B cell (primary cell): ENCODE data around the gene PACSIN2. TPM values are rescaled to one million over a fixed set of nuclear protein-coding genes. Genes with fewer than 3 reads are reported as not detected.

ENCODE experiments used
- ATAC-seq: fragments of 200-7000 bp; cut with Tn5 transposase; one replicate; pipeline ENCODE4 v1.10.0; 2021; ENCODE audit warnings: low read depth, mild to moderate bottlenecking, moderate number of reproducible peaks, moderate library complexity
- CTCF ChIA-PET: fragments of 350-600 bp; sonication (Branson Sonifier 250); formaldehyde crosslinking; loops from one replicate; lab custom pipeline; 2021; ENCODE audit warnings: antibody characterized with exemption, inconsistent platforms; lab: Charles Lee
- POLR2A ChIA-PET: fragments of 350-600 bp; sonication (Branson Sonifier 250); formaldehyde crosslinking; loops from one replicate; lab custom pipeline; 2021; ENCODE audit warnings: antibody characterized with exemption; lab: Charles Lee
- DNase-seq: peaks from one replicate; pipeline ENCODE4 v3.0.0; 2013
- H2AFZ ChIP-seq: 2 replicates; pipeline ENCODE4 v1.6.1; 2012; ENCODE audit warnings: mild to moderate bottlenecking, low read depth, low read length; ENCODE audit not compliant: insufficient read depth, poor library complexity, severe bottlenecking
- H3K27ac ChIP-seq, 2 donors: 1 replicate in 1 of 2; 2 replicates in 1 of 2; pipeline ENCODE4 v1.5.1; 2012 to 2013; ENCODE audit warnings: low read length in 2 of 2, mild to moderate bottlenecking in 2 of 2, moderate library complexity in 1 of 2
- H3K27me3 ChIP-seq, 4 experiments: fragments of 200-600 bp in 1 of 4; sonication (generic) in 1 of 4; replicated peaks in 1 of 4; 1 replicate in 2 of 4; 2 replicates in 2 of 4; pipeline versions ENCODE4 v1.6.1 to v1.7.0; 2013 to 2016; ENCODE audit warnings: low read length in 3 of 4, mild to moderate bottlenecking in 2 of 4, mixed read lengths in 1 of 4, moderate library complexity in 1 of 4; ENCODE audit not compliant: insufficient read depth in 4 of 4, control insufficient read depth in 3 of 4; ENCODE audit errors: control extremely low read depth in 1 of 4
- H3K36me3 ChIP-seq, 2 experiments: replicated peaks in 1 of 2; 1 replicate in 1 of 2; 2 replicates in 1 of 2; pipeline versions ENCODE4 v1.6.1 to v1.7.1; 2013; ENCODE audit warnings: low read length in 1 of 2; ENCODE audit not compliant: insufficient read depth in 2 of 2, control insufficient read depth in 1 of 2; ENCODE audit errors: control extremely low read depth in 1 of 2, extremely low read depth in 1 of 2
- H3K4me1 ChIP-seq, 2 donors: fragments of 200-600 bp in 1 of 2; sonication (generic) in 1 of 2; 1 replicate in 1 of 2; 2 replicates in 1 of 2; pipeline versions ENCODE4 v1.5.1 to v1.6.1; 2013 to 2017; ENCODE audit warnings: low read length in 2 of 2; ENCODE audit not compliant: control insufficient read depth in 2 of 2, insufficient read depth in 2 of 2
- H3K4me2 ChIP-seq: replicated peaks from 2 replicates; pipeline ENCODE3; 2012; ENCODE audit warnings: mild to moderate bottlenecking, low read depth, low read length; ENCODE audit not compliant: poor library complexity, severe bottlenecking
- H3K4me3 ChIP-seq, 5 experiments: fragments of 200-600 bp in 1 of 5; sonication (generic) in 1 of 5; 1 replicate in 3 of 5; 2 replicates in 2 of 5; pipeline versions ENCODE4 v1.5.1 to v1.7.0; 2011 to 2016; ENCODE audit warnings: low read length in 4 of 5, mild to moderate bottlenecking in 4 of 5, low read depth in 2 of 5, control low read depth in 1 of 5, moderate library complexity in 1 of 5; ENCODE audit not compliant: insufficient read depth in 1 of 5; ENCODE audit errors: control extremely low read depth in 1 of 5, extremely low read depth in 1 of 5
- H3K79me2 ChIP-seq: fragments of 200-600 bp; sonication (generic); one replicate; pipeline ENCODE4 v1.6.0; 2016; ENCODE audit warnings: low read length; ENCODE audit not compliant: control insufficient read depth, insufficient read depth
- H3K9ac ChIP-seq: fragments of 200-600 bp; sonication (generic); 2 replicates; pipeline ENCODE4 v1.6.1; 2017; ENCODE audit warnings: mild to moderate bottlenecking, low read length, moderate library complexity
- H3K9me3 ChIP-seq, 3 donors: one replicate each; pipeline versions ENCODE4 v1.6.1 to v1.7.1; 2013; ENCODE audit warnings: low read length in 2 of 3; ENCODE audit not compliant: control insufficient read depth in 2 of 3, insufficient read depth in 1 of 3; ENCODE audit errors: control extremely low read depth in 1 of 3
- H4K20me1 ChIP-seq: 2 replicates; pipeline ENCODE4 v1.6.0; 2012; ENCODE audit warnings: mild to moderate bottlenecking, low read length; ENCODE audit not compliant: insufficient read depth, control insufficient read depth, poor library complexity, severe bottlenecking
- H3K27ac Mint-ChIP-seq: one replicate; pipeline ENCODE4 v1.8.0; 2021; ENCODE audit warnings: mixed read lengths
- H3K27me3 Mint-ChIP-seq: one replicate; pipeline ENCODE4 v1.8.0; 2021; ENCODE audit warnings: mixed read lengths
- H3K4me1 Mint-ChIP-seq: one replicate; pipeline ENCODE4 v1.8.0; 2021; ENCODE audit warnings: mixed read lengths
- H3K4me3 Mint-ChIP-seq: one replicate; pipeline ENCODE4 v1.8.0; 2021; ENCODE audit warnings: mixed read lengths
- H3K9me3 Mint-ChIP-seq: one replicate; pipeline ENCODE4 v1.8.0; 2022; ENCODE audit warnings: mixed read lengths; ENCODE audit not compliant: insufficient read depth
- CTCF ChIP-seq: fragments of 200-600 bp; IDR thresholded peaks from one replicate; pipeline ENCODE4 v1.8.0; 2022; ENCODE audit warnings: antibody characterized with exemption, mild to moderate bottlenecking
- EZH2 ChIP-seq: IDR thresholded peaks from 2 replicates; pipeline ENCODE4 v1.6.1; 2012; ENCODE audit warnings: borderline replicate concordance, low read depth, mild to moderate bottlenecking, moderate library complexity, low read length; ENCODE audit not compliant: insufficient read depth, poor library complexity, severe bottlenecking
- WGBS: methylation state at CpG from one replicate; pipeline ENCODE4 v1.1.5; 2013; ENCODE audit warnings: missing lambda C conversion rate; ENCODE audit not compliant: insufficient coverage; 5-methylcytosine and 5-hydroxymethylcytosine counted together
- intact Hi-C: fragments of 100-400 bp; cut with micrococcal nuclease; formaldehyde crosslinking; loops from one replicate; pipeline ENCODE4 v1.10.0; 2022
- polyA plus RNA-seq: library from polyadenylated mRNA; depleted of rRNA; stranded (reverse); fragments of >200 nt; gene quantifications from 2 replicates; pipeline ENCODE4 v1.2.3, GENCODE V29; 2012
- total RNA-seq, 2 donors: library from RNA; stranded (reverse); fragments of 120-200 nt in 1 of 2; gene quantifications; 1 replicate in 1 of 2; 2 replicates in 1 of 2; pipeline versions ENCODE4 v1.2.3 to v1.2.4, GENCODE V29; 2013 to 2022

The PACSIN2 gene
- total and polyA plus RNA-seq, 2 donors (not counting 1 experiment from before 2014, with no cell fraction given): 26.9 to 59.3 TPM

- Mint-ChIP-seq H3K4me1 (peaks cover 24% of the 10 kb centered on the region), H3K4me3 (no peak overlapping the region), H3K27ac (no peak overlapping the region), H3K9me3 (no peaks in the 10 kb centered on the region), H3K27me3 (no peaks in the 10 kb centered on the region)
- Histone ChIP-seq H3K27ac (no peak overlapping the region), H3K79me2 (peaks cover 6% of the 10 kb centered on the region), H3K9me3 (no peaks in the 10 kb centered on the region), H4K20me1 (no peaks in the 10 kb centered on the region), H3K4me2 (no peak overlapping the region), H3K27me3 (no peaks in the 10 kb centered on the region), H3K4me1 (peaks cover 9 to 20% of the 10 kb centered on the region in 2 donors), H3K4me3 (no peak overlapping the region), H3K9ac (no peak overlapping the region), H2AFZ (no peak overlapping the region), H3K36me3 (peaks cover 1 to 88% of the 10 kb centered on the region in 2 experiments)
- no peak for ATAC-seq
- ChIA-PET CTCF (interaction anchor here (3.7 kb wide), 1 partner anchor 16 kb away, joined by 16 read pairs; no protein-coding TSS in a partner anchor), POLR2A (no interaction called here)
- no peak for DNase-seq
- 96% methylated on average over 9 of the region's 9 CpGs for WGBS
- TF ChIP-seq CTCF (no peak), EZH2 (no peak)
- intact Hi-C loops: no loop called here
Observed at GRCh38 chr22:42883970-42884369, 131.0 kb downstream of the PACSIN2 start.

GRCh38 chr22:42883121-42883520, 131.8 kb downstream of the PACSIN2 start:
- POLR2A ChIA-PET: no interaction called here
- Histone ChIP-seq H3K36me3 (peaks cover 1 to 87% of the 10 kb centered on the region in 2 experiments), H3K9ac (no peak overlapping the region), H4K20me1 (no peaks in the 10 kb centered on the region), H3K27me3 (no peaks in the 10 kb centered on the region), H3K9me3 (no peaks in the 10 kb centered on the region), H3K79me2 (peaks cover 2% of the 10 kb centered on the region), H3K27ac (no peak overlapping the region), H3K4me3 (no peak overlapping the region), H3K4me1 (peaks cover 1 to 11% of the 10 kb centered on the region in 2 donors), H2AFZ (no peak overlapping the region), H3K4me2 (no peak overlapping the region)
- TF ChIP-seq CTCF (no peak), EZH2 (no peak)
- CTCF ChIA-PET: interaction anchor here (1.9 to 3.7 kb wide), 2 partner anchors 9 to 15 kb away, joined by 7 to 16 read pairs; no protein-coding TSS in a partner anchor
- DNase-seq (no peak), ATAC-seq (no peak)
- peaks cover 17% of the 10 kb centered on the region for H3K4me1 Mint-ChIP-seq
- H3K4me3 Mint-ChIP-seq: no peak overlapping the region
- no peaks in the 10 kb centered on the region for H3K9me3 Mint-ChIP-seq
- intact Hi-C loops: no loop called here
- WGBS: 91% methylated on average over 7 of the region's 8 CpGs
- H3K27ac Mint-ChIP-seq: peak overlapping the region; percentile 46
- no peaks in the 10 kb centered on the region for H3K27me3 Mint-ChIP-seq
